HG02938 (cell line): ENCODE results near the gene BPGM.
"Not testable (repeated sequence)": the region's sequence is repeated elsewhere in the genome, so short reads cannot be mapped to it uniquely, and the experiment has no call there.

ENCODE experiments used
- ATAC-seq: cut with Tn5 transposase; IDR thresholded peaks from one replicate; pipeline ENCODE4 v1.9.1; 2021; ENCODE audit warnings: mild to moderate bottlenecking, moderate library complexity; ENCODE audit not compliant: unreplicated experiment

BPGM gene

GRCh38 chr7:134662166-134662870, 15.7 kb downstream of the BPGM start:
- ATAC-seq: no peak

GRCh38 chr7:134662871-134663205, 16.2 kb downstream of the BPGM start:
- no peak for ATAC-seq

GRCh38 chr7:134665045-134665444, 18.4 kb downstream of the BPGM start:
- ATAC-seq: not testable (repeated sequence)

GRCh38 chr7:134667899-134668298, 21.2 kb downstream of the BPGM start:
- ATAC-seq: no peak

DNA sequence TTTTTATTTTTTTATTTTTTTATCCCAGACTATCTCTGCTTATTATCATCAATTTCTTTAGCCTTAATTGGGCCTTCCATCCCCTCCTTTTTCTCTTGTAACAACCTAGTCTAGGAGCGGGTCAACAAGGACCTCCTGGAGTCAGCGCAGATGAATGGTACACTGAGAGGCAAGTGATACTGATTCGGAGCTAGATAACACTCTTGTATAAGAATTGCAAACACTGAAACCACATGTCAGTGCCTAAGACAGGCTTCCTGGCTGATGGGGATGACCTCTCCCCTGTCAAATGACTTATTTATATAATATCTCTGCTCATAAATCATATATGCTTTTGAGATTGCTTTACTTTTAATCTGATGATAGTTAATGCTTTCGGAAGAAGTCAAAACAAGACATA, 22.7 kb downstream of the BPGM start:
- ATAC-seq: no peak

- peak; percentile 69 for ATAC-seq
Measured at GRCh38 chr7:134669845-134670373, 23.3 kb downstream of the BPGM start.

- no peak for ATAC-seq
Measured at GRCh38 chr7:134671609-134672008, 25.0 kb downstream of the BPGM start.

GRCh38 chr7:134674424-134674823, 27.8 kb downstream of the BPGM start:
- no peak for ATAC-seq

GRCh38 chr7:134676743-134677142, 30.1 kb downstream of the BPGM start:
- no peak for ATAC-seq

GRCh38 chr7:134678115-134678514, 31.5 kb downstream of the BPGM start:
- no peak for ATAC-seq

- ATAC-seq: no peak
Measured at GRCh38 chr7:134679006-134679405, 32.4 kb downstream of the BPGM start.

DNA sequence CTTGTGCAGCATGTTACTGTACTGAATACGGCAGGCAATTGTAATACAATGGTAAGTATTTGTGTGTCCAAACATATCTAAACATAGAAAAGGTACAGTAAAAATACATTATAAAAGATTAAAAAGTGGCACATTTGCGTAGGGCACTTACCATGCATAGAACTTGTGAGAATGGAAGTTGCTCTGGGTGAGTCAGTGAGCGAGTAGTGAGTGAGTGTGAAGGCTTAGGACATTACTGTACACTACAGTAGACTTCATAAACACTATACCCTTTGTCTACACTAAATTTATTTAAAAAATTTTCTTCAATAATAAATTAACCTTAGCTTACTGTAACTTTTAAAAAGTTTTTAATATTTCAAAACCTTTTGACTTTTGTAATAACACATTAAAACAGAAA, 37.5 kb downstream of the BPGM start:
- no peak for ATAC-seq

DNA sequence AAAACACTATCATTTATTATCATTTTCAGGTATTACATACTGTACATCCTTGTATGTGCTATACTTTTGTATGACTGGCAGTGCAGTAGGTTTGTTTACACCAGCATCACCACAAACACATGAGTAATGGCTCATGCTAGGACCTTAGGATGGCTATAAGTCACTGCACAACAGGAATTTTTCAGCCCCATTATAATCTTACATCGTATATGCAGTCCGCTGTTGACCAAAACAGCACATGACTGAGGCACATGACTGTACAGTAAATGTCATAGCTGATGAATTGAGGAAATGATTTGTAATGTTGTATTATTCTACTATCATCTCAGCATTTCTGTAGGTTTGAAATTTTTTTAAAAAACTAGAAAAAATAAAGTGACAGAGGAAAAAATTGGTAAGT, 38.6 kb downstream of the BPGM start:
- ATAC-seq: no peak

DNA sequence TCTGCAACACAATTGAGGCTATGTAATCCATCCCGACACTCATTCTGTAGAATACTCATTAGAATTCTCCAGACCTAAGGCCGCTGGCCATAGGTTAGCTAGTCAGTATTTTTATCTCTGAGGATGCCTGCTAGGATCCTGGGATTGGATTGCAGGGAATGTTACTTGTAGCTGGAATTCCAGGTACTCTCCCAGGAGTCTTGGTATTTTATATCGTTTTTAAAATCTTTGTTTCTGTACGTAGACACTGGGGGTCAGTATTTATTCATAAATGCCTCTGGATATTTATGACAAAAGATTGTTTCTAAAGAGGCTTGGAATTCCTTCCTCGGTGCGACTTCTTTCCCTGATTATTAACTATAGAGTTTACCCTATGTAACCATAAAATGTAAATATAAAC, 40.1 kb downstream of the BPGM start:
- no peak for ATAC-seq

- ATAC-seq: not testable (repeated sequence)
Measured at GRCh38 chr7:134689550-134689949, 42.9 kb downstream of the BPGM start.

DNA sequence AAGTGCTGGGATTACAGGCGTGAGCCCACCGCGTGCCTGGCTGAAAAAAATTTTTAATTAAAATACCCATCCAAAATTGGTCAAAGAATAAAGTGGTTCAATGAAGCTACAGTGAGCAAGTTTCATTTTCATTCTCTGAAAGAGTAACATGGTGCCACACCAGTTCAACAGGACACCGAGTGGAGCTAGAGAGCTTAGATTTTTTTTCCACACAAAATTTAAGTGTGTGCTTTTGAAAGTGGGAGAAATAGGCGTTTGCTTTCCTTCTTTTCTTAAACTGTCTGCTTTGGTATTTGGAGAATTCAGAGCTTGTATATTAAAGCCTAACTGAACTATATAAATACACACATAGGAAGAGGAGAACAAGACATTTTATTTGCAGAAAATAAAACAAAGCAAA, 43.4 kb downstream of the BPGM start:
- ATAC-seq: no peak

DNA sequence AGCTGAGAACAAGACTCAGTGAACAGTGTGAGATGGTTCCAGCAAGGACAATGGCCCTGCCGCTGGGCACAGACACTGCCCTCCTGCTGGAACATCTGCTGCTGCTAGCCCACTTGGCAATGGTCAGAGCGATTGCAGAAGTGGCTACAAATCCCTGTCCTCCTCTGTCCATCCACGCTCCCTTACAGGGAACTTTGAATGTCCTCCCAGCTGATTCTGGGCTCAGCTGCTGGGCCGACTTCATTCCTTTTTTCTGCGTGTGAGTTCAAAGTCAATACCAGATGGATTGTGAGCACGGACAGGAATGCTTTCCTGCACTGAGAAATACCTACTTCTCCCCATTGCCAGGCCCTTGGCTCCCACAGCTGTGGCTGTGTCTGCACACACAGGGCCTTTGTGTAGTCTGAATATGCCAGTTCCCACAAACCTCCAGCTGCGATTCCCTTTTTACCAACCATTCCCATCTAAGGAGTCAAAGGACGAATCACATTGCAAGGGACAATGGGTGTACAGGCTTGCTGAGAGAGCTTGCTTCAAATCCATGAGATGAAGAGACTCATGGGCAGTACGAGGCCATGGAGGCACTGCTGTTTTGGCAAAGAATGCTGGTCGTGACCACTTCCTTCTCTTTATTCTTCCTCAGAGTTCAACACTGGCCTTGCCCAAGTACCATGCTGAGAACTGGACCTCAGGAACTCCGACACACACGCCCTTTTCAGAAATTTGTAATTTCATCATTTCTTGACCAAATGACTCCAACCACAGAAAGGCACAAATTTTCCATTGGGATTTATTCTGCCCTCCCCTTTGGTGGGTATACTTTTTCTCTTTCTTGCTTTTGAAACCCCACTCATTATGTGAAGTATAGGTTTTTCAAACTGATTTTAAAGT, 44.2 kb downstream of the BPGM start:
- no peak for ATAC-seq

GRCh38 chr7:134691546-134692343, 45.1 kb downstream of the BPGM start:
- ATAC-seq: no peak

DNA sequence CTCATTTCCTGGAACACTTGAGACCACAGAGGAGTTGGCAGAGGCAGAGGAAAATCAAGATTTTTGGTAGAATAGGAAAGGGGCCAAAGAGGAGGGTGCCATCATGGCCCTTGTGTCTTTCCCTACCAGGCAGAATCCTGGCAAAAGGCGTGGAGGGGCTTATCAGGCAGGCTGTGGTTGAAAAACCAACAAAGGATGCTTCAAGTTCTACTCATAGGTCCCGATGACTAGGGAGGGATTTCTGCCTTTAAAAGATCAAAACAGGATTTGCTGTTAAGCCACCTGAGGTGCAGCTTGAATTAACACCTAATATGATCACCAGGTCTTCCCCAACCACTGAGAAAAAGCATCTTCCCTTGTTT, 45.7 kb downstream of the BPGM start:
- no peak for ATAC-seq

DNA sequence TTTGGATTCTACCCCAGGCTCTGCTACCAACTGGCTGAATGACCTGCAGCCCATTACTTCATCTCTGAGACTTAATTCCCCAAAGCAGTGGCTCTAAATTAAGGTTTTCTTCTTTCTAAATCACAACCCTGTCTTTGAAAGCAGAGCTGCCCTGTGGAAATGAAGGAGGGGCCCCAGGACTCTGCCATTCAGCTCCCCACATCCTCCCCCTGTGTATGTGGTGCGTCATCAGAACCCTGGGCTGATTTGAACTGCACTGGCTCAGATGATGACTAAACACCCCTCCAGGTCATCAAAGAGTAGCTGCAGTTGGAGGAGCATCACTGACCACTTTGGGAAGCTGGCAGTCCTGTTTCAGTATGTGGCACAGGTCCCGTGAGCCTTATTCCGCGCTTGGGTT, 46.6 kb downstream of the BPGM start:
- ATAC-seq: no peak

- no peak for ATAC-seq
Measured at GRCh38 chr7:134694299-134694698, 47.6 kb downstream of the BPGM start.
